ENCODE data around the gene TBC1D16. TPM values are rescaled to one million over a fixed set of nuclear protein-coding genes. Genes with fewer than 3 reads are reported as not detected.

TBC1D16 gene
- total and polyA plus RNA-seq, 4 donors: 7.3 to 48.5 (median 16.5) TPM

GRCh38 chr17:79940459-79941087, 95.1 kb downstream of the TBC1D16 start:
- no peak overlapping the region for H3K4me3 ChIP-seq
- no peak overlapping the region for H3K9ac ChIP-seq (ENCODE audit: insufficient read depth in 1 of 2, low read length in 2 of 2)
- peaks cover 0 to 19% (median 6%) of the 10 kb centered on the region in 5 donors for H3K4me1 ChIP-seq (ENCODE audit: control insufficient read depth in 5 of 5, insufficient read depth in 5 of 5, low read length in 5 of 5)
- DNase-seq (no peak), ATAC-seq (ENCODE audit: insufficient read depth, low FRiP score) (no peak)
- no peaks in the 10 kb centered on the region for H3K27me3 ChIP-seq (ENCODE audit: control insufficient read depth in 3 of 3, insufficient read depth in 3 of 3, low read length in 2 of 3)
- peaks cover 0 to 27% (median 8%) of the 10 kb centered on the region in 4 donors for H3K36me3 ChIP-seq (ENCODE audit: control insufficient read depth in 4 of 4, insufficient read depth in 4 of 4, low read length in 4 of 4)
- no peak for TF ChIP-seq CTCF (IDR thresholded peaks at IDR 0.05; ENCODE audit: control extremely low read depth, extremely low read depth)
- 91 to 93% methylated on average over 31 of the region's 31 CpGs for WGBS, 2 donors
- H3K27ac ChIP-seq (ENCODE audit: low read depth in 1 of 2, low read length in 1 of 2): no peak overlapping the region
- no peaks in the 10 kb centered on the region for H3K9me3 ChIP-seq (ENCODE audit: control insufficient read depth in 4 of 4, insufficient read depth in 3 of 4, low read length in 3 of 4)

- H3K36me3 ChIP-seq (ENCODE audit: control insufficient read depth in 4 of 4, insufficient read depth in 4 of 4, low read length in 4 of 4): peaks cover 0 to 25% (median 8%) of the 10 kb centered on the region in 4 donors
- no peak for DNase-seq
- no peak for TF ChIP-seq CTCF (IDR thresholded peaks at IDR 0.05; ENCODE audit: control extremely low read depth, extremely low read depth)
- H3K4me1 ChIP-seq (ENCODE audit: control insufficient read depth in 5 of 5, insufficient read depth in 5 of 5, low read length in 5 of 5): peaks cover 0 to 19% (median 6%) of the 10 kb centered on the region in 5 donors
- H3K27ac ChIP-seq (ENCODE audit: low read depth in 1 of 2, low read length in 1 of 2): no peak overlapping the region
- H3K9me3 ChIP-seq (ENCODE audit: control insufficient read depth in 4 of 4, insufficient read depth in 3 of 4, low read length in 3 of 4): no peaks in the 10 kb centered on the region
- WGBS, 2 donors: 85 to 89% methylated on average over 25 of the region's 25 CpGs
- H3K9ac ChIP-seq (ENCODE audit: insufficient read depth in 1 of 2, low read length in 2 of 2): no peak overlapping the region
- ATAC-seq (ENCODE audit: insufficient read depth, low FRiP score): no peak
- H3K4me3 ChIP-seq: no peak overlapping the region
- no peaks in the 10 kb centered on the region for H3K27me3 ChIP-seq (ENCODE audit: control insufficient read depth in 3 of 3, insufficient read depth in 3 of 3, low read length in 2 of 3)
These were observed 95.8 kb downstream of the TBC1D16 start for GRCh38 chr17:79939755-79940458.

DNA sequence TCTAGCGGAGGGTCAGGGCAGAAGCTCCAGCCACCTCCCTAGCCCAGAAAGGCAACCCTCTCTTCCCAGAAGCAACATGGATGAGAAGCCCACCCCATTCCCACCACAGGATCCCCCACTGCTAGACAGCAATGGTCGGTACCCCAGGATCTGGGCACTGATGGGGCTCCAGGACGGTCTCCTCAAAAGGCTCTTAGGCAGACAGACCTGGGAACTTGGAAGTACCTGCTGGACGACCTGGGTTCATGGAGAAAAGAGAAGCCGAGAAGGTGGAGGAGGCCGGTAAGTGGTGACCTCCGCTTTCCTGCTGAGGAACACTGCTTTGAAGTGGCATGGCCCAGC, 96.6 kb downstream of the TBC1D16 start:
- TF ChIP-seq CTCF (IDR thresholded peaks at IDR 0.05; ENCODE audit: control extremely low read depth, extremely low read depth): no peak
- DNase-seq (no peak), ATAC-seq (ENCODE audit: insufficient read depth, low FRiP score) (no peak)
- WGBS, 2 donors: 94 to 95% methylated on average over 7 of the region's 7 CpGs
- Histone ChIP-seq H3K4me3 (no peak overlapping the region), H3K27ac (ENCODE audit: low read depth in 1 of 2, low read length in 1 of 2) (no peak overlapping the region), H3K27me3 (ENCODE audit: control insufficient read depth in 3 of 3, insufficient read depth in 3 of 3, low read length in 2 of 3) (no peaks in the 10 kb centered on the region), H3K4me1 (ENCODE audit: control insufficient read depth in 5 of 5, insufficient read depth in 5 of 5, low read length in 5 of 5) (peaks cover 0 to 19% (median 6%) of the 10 kb centered on the region in 5 donors), H3K9me3 (ENCODE audit: control insufficient read depth in 4 of 4, insufficient read depth in 3 of 4, low read length in 3 of 4) (no peaks in the 10 kb centered on the region), H3K9ac (ENCODE audit: insufficient read depth in 1 of 2, low read length in 2 of 2) (no peak overlapping the region), H3K36me3 (ENCODE audit: control insufficient read depth in 4 of 4, insufficient read depth in 4 of 4, low read length in 4 of 4) (peaks cover 0 to 16% (median 6%) of the 10 kb centered on the region in 4 donors)

All from lung (tissue), 12 donors.